Measurements from ENCODE around the gene GNPAT. TPM values are rescaled to one million over a fixed set of nuclear protein-coding genes. Genes with fewer than 3 reads are reported as not detected.
A peak's percentile ranks its signal among the peaks of the same experiment; 100 is the strongest.

GNPAT gene
- total and polyA plus RNA-seq, 2 of the 8 experiments (the other 6 are each of a cell fraction or from before 2014, with no cell fraction given): 22.9 to 47.4 TPM

- 0 out of 4 replicates have a peak, but pooled peaks of 1 of the 2 experiments have one; percentile 42 for TF ChIP-seq HDAC2 (IDR thresholded peaks at IDR 0.05; ENCODE audit: borderline replicate concordance in 1 of 2, low read depth in 2 of 2, low read length in 2 of 2)
- TF ChIP-seq ATF3 (IDR thresholded peaks at IDR 0.05; ENCODE audit: insufficient read depth, low read depth, low read length): no peak
- TF ChIP-seq RFX5 (IDR thresholded peaks at IDR 0.05; ENCODE audit: borderline replicate concordance, low read depth, low read length): no peak
- TF ChIP-seq HDAC6 (IDR thresholded peaks at IDR 0.05; ENCODE audit: low read depth, low read length): no peak
- no peak for TF ChIP-seq E2F6 (IDR thresholded peaks at IDR 0.05)
- no peak for TF ChIP-seq MAFK (IDR thresholded peaks at IDR 0.05; ENCODE audit: low read depth, low read length)
- TF ChIP-seq CTCF (IDR thresholded peaks at IDR 0.05; ENCODE audit: control extremely low read depth in 1 of 3, insufficient read depth in 1 of 3, low read depth in 1 of 3, low read length in 3 of 3): peak; percentile 76 to 90 (median 81)
- peak; percentile 91 for TF ChIP-seq KDM1A (IDR thresholded peaks at IDR 0.05; ENCODE audit: borderline replicate concordance, low read length)
- TF ChIP-seq JUND (IDR thresholded peaks at IDR 0.05; ENCODE audit: low read length): 0 out of 2 replicates have a peak, but pooled peaks have one; percentile 7
Observed at GRCh38 chr1:231315887-231316286, 74.9 kb downstream of the GNPAT start (continued).
